Stomach (tissue), 9 donors: Measurements from ENCODE around the gene C11orf21. TPM values are rescaled to one million over a fixed set of nuclear protein-coding genes. Genes with fewer than 3 reads are reported as not detected.

Experiments
- DNase-seq, 2 donors: peaks; one replicate each; pipeline versions ENCODE4 v3.0.0 to v3.0.0-alpha.2; 2013 to 2019
- H3K27ac ChIP-seq, 5 donors: fragments of 200-600 bp in 4 of 5; sonication (generic) in 4 of 5; one replicate each; pipeline ENCODE4 v1.5.1; 2013 to 2019; ENCODE audit warnings: mild to moderate bottlenecking in 1 of 5, moderate library complexity in 1 of 5
- H3K27me3 ChIP-seq, 3 donors: fragments of 200-600 bp; sonication (generic); one replicate each; pipeline ENCODE4 v1.5.1; 2017 to 2019; ENCODE audit warnings: mixed run types in 1 of 3
- H3K36me3 ChIP-seq, 4 donors: fragments of 200-600 bp; sonication (generic); 1 replicate in 3 of 4; 2 replicates in 1 of 4; pipeline ENCODE4 v1.5.1; 2016 to 2019
- H3K4me1 ChIP-seq, 4 donors: fragments of 200-600 bp; sonication (generic); one replicate each; pipeline ENCODE4 v1.5.1; 2016 to 2019
- H3K4me3 ChIP-seq, 4 donors: fragments of 200-600 bp; sonication (generic) in 3 of 4; one replicate each; pipeline ENCODE4 v1.5.1; 2016 to 2019; ENCODE audit warnings: mild to moderate bottlenecking in 1 of 4
- H3K9me3 ChIP-seq, 4 donors: fragments of 200-600 bp; sonication (generic); one replicate each; pipeline ENCODE4 v1.5.1; 2016 to 2019
- CTCF ChIP-seq, 7 experiments: fragments of 450-650 bp in 4 of 7; fragments of 200-600 bp in 3 of 7; sonication (generic) in 3 of 7; IDR thresholded peaks; one replicate each; pipeline ENCODE4 v1.5.1; 2016 to 2019; ENCODE audit warnings: antibody characterized with exemption in 7 of 7, control low read depth in 2 of 7, mild to moderate bottlenecking in 1 of 7
- EP300 ChIP-seq: sonication (generic); formaldehyde crosslinking; IDR thresholded peaks from one replicate; pipeline ENCODE4 v1.6.1; 2017; ENCODE audit warnings: antibody characterized with exemption
- POLR2A ChIP-seq, 4 donors: fragments of 450-650 bp; IDR thresholded peaks; one replicate each; pipeline ENCODE4 v1.6.1; 2016; ENCODE audit warnings: antibody characterized with exemption in 4 of 4, control low read depth in 2 of 4, mild to moderate bottlenecking in 1 of 4, moderate library complexity in 1 of 4
- POLR2AphosphoS5 ChIP-seq, 3 donors: sonication (generic); formaldehyde crosslinking; IDR thresholded peaks; one replicate each; pipeline ENCODE4 v1.6.1; 2016; ENCODE audit warnings: antibody characterized with exemption in 3 of 3
- WGBS, 5 donors: extraction: QIAGEN DNeasy Blood & Tissue Kit in 3 of 5; methylation state at CpG; one replicate each; pipeline versions ENCODE4 v1.1.5 to v1.1.7; 2013 to 2018; 5-methylcytosine and 5-hydroxymethylcytosine counted together
- intact Hi-C: fragments of 100-400 bp; cut with DNase I; formaldehyde crosslinking; loops from one replicate; pipeline ENCODE4 v1.15.1; 2023; ENCODE audit warnings: low total_unique reads
- polyA plus RNA-seq, 3 donors: library from polyadenylated mRNA; stranded (reverse); fragments of 200-250 nt; gene quantifications; one replicate each; pipeline ENCODE4 v1.2.3, GENCODE V29; 2013
- total RNA-seq, 5 donors: library from RNA; depleted of rRNA; stranded (reverse); fragments of >200 nt; gene quantifications; one replicate each; pipeline versions ENCODE4 v1.1.0 to v1.2.3, GENCODE V29; 2014 to 2016
- donor health status: healthy with polysubstance abuse.
- donor health status: Bipolar disorder and iron deficiency.
- donor health status: healthy.

Gene C11orf21
- total and polyA plus RNA-seq, 8 donors, result 0.61 to 1.8 (median 0.82) TPM; not detected in 2

- WGBS, 5 donors, result 35 to 66% (median 50%) methylated on average over 18 to 31 of the region's 31 CpGs
- TF ChIP-seq CTCF (IDR thresholded peaks at IDR 0.05) (no peak), POLR2A (IDR thresholded peaks at IDR 0.05) (no peak), POLR2AphosphoS5 (IDR thresholded peaks at IDR 0.05) (no peak), EP300 (no peak)
- Histone ChIP-seq H3K27ac (no peak overlapping the region), H3K4me1 (peaks cover 0 to 10% (median 6%) of the 10 kb centered on the region in 4 donors), H3K27me3 (peaks cover 0 to 21% (median 0%) of the 10 kb centered on the region in 3 donors), H3K36me3 (no peaks in the 10 kb centered on the region), H3K9me3 (no peaks in the 10 kb centered on the region), H3K4me3 (no peak overlapping the region)
- DNase-seq, result peak; percentile 63 to 71
- intact Hi-C loops, result no loop called here
These were observed 44.6 kb downstream of the C11orf21 start for GRCh38 chr11:2256951-2257700.

- H3K36me3 ChIP-seq, result no peaks in the 10 kb centered on the region
- H3K27me3 ChIP-seq, result peaks cover 0 to 14% (median 0%) of the 10 kb centered on the region in 3 donors
- intact Hi-C loops, result no loop called here
- H3K4me1 ChIP-seq, result peaks cover 0 to 10% (median 6%) of the 10 kb centered on the region in 4 donors
- no peak overlapping the region for H3K4me3 ChIP-seq
- DNase-seq, result no peak
- no peak for TF ChIP-seq POLR2AphosphoS5 (IDR thresholded peaks at IDR 0.05)
- no peak for TF ChIP-seq CTCF (IDR thresholded peaks at IDR 0.05)
- TF ChIP-seq EP300, result no peak
- no peaks in the 10 kb centered on the region for H3K9me3 ChIP-seq
- WGBS, 5 donors, result 69 to 91% (median 75%) methylated on average over 13 to 14 of the region's 14 CpGs
- no peak overlapping the region for H3K27ac ChIP-seq
These were observed 45.3 kb downstream of the C11orf21 start for GRCh38 chr11:2256293-2256913.

- Histone ChIP-seq H3K4me1 (peaks cover 0 to 5% (median 2%) of the 10 kb centered on the region in 4 donors), H3K27me3 (peaks cover 0 to 18% (median 0%) of the 10 kb centered on the region in 3 donors), H3K27ac (no peak overlapping the region), H3K9me3 (no peaks in the 10 kb centered on the region), H3K36me3 (no peaks in the 10 kb centered on the region), H3K4me3 (no peak overlapping the region)
- intact Hi-C loops, result no loop called here
- no peak for DNase-seq
- no peak for TF ChIP-seq CTCF (IDR thresholded peaks at IDR 0.05)
- no peak for TF ChIP-seq POLR2AphosphoS5 (IDR thresholded peaks at IDR 0.05)
- no peak for TF ChIP-seq POLR2A (IDR thresholded peaks at IDR 0.05)
- no peak for TF ChIP-seq EP300
- WGBS, 5 donors, result 91 to 96% (median 92%) methylated on average over 6 of the region's 6 CpGs
These were observed 49.7 kb downstream of the C11orf21 start for GRCh38 chr11:2252018-2252417.

- WGBS, 5 donors, result 88 to 98% (median 95%) methylated on average over 6 of the region's 6 CpGs
- no peak for DNase-seq
- peaks cover 0 to 18% (median 0%) of the 10 kb centered on the region in 3 donors for H3K27me3 ChIP-seq
- no peak overlapping the region for H3K27ac ChIP-seq
- H3K36me3 ChIP-seq, result no peaks in the 10 kb centered on the region
- TF ChIP-seq CTCF (IDR thresholded peaks at IDR 0.05) (no peak), EP300 (no peak), POLR2A (IDR thresholded peaks at IDR 0.05) (no peak), POLR2AphosphoS5 (IDR thresholded peaks at IDR 0.05) (no peak)
- H3K9me3 ChIP-seq, result no peaks in the 10 kb centered on the region
- no peaks in the 10 kb centered on the region for H3K4me1 ChIP-seq
- no peak overlapping the region for H3K4me3 ChIP-seq
- intact Hi-C loops, result no loop called here
These were observed 50.6 kb downstream of the C11orf21 start for GRCh38 chr11:2251138-2251537.
